Measurements from ENCODE around the gene LHX3. TPM values are rescaled to one million over a fixed set of nuclear protein-coding genes. Genes with fewer than 3 reads are reported as not detected.

Gene LHX3
- total and polyA plus RNA-seq, 2 of the 4 experiments (the other 2 are of a cell fraction): not detected

DNA sequence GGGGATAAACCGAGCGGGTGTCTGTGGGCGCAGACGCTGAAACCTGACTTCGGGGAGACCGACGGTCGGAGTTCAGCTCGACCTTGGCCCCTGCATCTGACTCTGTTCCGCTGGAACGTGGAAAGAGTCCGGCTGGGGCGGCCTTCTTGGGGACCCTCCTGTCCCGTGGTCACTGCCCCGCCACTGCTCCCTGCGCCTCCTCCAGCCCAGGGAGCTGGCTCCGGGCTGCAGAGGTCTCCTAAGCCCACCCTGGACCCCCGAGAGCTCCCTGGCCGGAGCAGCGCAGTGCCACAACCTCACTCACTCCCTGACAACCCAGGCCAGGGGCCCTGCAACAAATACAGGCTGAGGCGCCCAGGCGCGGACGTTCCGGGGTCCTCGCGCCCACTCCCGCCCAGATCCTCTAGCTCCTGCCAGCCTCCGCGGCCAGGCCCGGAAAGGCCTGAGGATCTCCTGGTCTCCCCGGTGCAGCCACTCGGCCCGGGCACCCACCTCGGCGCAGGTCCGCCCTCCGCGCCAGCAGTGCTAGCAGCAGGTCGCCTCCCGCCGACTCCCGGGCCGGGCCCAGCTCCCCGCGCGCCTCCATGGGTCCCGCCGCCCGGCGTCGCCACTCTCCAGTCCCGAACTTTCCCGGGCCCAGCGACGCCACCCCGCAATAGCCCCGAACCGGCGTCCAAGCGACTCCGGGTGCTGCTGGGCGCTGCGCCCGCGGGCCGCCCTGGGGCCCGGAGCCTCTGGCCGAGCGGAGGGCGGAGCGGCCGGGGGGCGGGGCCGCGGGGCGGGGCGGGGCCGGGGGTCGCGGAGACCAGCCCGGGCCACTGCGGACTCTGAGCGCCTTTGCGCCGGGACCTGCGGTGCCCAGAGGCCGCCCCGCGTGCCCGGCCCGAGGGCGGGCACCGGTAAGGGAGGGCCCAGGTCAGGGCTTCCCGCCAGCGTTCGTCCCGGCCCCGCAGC, 2.2 kb downstream of the LHX3 start:
- H3K4me2 ChIP-seq (ENCODE audit: low read depth, low read length): no peak overlapping the region
- no peak for ATAC-seq (ENCODE audit: low read depth)
- no peak overlapping the region for H4K91ac ChIP-seq (ENCODE audit: insufficient read depth, low read depth, low read length)
- WGBS, 2 experiments (ENCODE audit: extremely low coverage in 2 of 2, insufficient read length in 1 of 2): 21% methylated on average over 49 of the region's 99 CpGs; no CpG with 5 or more reads in 1 of the 2 experiments
- TF ChIP-seq, protein P1, sequence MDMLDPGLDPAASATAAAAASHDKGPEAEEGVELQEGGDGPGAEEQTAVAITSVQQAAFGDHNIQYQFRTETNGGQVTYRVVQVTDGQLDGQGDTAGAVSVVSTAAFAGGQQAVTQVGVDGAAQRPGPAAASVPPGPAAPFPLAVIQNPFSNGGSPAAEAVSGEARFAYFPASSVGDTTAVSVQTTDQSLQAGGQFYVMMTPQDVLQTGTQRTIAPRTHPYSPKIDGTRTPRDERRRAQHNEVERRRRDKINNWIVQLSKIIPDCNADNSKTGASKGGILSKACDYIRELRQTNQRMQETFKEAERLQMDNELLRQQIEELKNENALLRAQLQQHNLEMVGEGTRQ (IDR thresholded peaks at IDR 0.05; ENCODE audit: low read depth, low read length): no peak
- TF ChIP-seq, protein P2, sequence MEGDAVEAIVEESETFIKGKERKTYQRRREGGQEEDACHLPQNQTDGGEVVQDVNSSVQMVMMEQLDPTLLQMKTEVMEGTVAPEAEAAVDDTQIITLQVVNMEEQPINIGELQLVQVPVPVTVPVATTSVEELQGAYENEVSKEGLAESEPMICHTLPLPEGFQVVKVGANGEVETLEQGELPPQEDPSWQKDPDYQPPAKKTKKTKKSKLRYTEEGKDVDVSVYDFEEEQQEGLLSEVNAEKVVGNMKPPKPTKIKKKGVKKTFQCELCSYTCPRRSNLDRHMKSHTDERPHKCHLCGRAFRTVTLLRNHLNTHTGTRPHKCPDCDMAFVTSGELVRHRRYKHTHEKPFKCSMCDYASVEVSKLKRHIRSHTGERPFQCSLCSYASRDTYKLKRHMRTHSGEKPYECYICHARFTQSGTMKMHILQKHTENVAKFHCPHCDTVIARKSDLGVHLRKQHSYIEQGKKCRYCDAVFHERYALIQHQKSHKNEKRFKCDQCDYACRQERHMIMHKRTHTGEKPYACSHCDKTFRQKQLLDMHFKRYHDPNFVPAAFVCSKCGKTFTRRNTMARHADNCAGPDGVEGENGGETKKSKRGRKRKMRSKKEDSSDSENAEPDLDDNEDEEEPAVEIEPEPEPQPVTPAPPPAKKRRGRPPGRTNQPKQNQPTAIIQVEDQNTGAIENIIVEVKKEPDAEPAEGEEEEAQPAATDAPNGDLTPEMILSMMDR (conservative IDR thresholded peaks at IDR 0.05; ENCODE audit: low read depth, low read length): no peak
- TF ChIP-seq RAD21 (IDR thresholded peaks at IDR 0.05; ENCODE audit: low read length): no peak
- BruUV-seq (replicated peaks): no TSS peak
- no peak overlapping the region for H4K8ac ChIP-seq (ENCODE audit: low read depth in 2 of 2, low read length in 2 of 2)
- DNase-seq: no peak
- H3K18ac ChIP-seq (ENCODE audit: low read depth, low read length): no peak overlapping the region
- in situ Hi-C loops (cut with MboI; ENCODE audit: low sequenced_read_pairs): no loop called here
- no peak overlapping the region for H2BK15ac ChIP-seq (ENCODE audit: low read depth, low read length)
- no peak overlapping the region for H3K56ac ChIP-seq (ENCODE audit: extremely low read depth, insufficient read depth, low read length)
- H3K27ac ChIP-seq (ENCODE audit: insufficient read depth, low read length): no peak overlapping the region
- H3K9me1 ChIP-seq (ENCODE audit: insufficient read depth, low read length): no peaks in the 10 kb centered on the region
- no peaks in the 10 kb centered on the region for H3K36me3 ChIP-seq (ENCODE audit: control insufficient read depth, insufficient read depth, low read length)
- H3K9ac ChIP-seq (ENCODE audit: low read depth, low read length): no peak overlapping the region
- no peak overlapping the region for H3K4ac ChIP-seq (ENCODE audit: low read depth, low read length)
- H3K14ac ChIP-seq (replicated peaks; ENCODE audit: low read depth, low read length): no peak overlapping the region
- H2AK5ac ChIP-seq (ENCODE audit: low read depth, low read length): no peak overlapping the region
- H3K9me3 ChIP-seq (ENCODE audit: control insufficient read depth, insufficient read depth, low read length): no peaks in the 10 kb centered on the region
- H3K27me3 ChIP-seq (ENCODE audit: control insufficient read depth, insufficient read depth, low read length): peaks cover 62% of the 10 kb centered on the region
- H2BK5ac ChIP-seq (ENCODE audit: low read depth, low read length, poor library complexity, severe bottlenecking): no peak overlapping the region
- peaks cover 27% of the 10 kb centered on the region for H4K20me1 ChIP-seq (ENCODE audit: insufficient read depth, low read length)
- no peak overlapping the region for H2BK120ac ChIP-seq (ENCODE audit: low read depth, low read length)
- H2AFZ ChIP-seq (replicated peaks; ENCODE audit: low read length, poor library complexity): no peak overlapping the region
- no peak overlapping the region for H3K23ac ChIP-seq (ENCODE audit: low read depth, low read length)
- H3K79me1 ChIP-seq (ENCODE audit: low read depth in 1 of 2, low read length in 2 of 2): no peaks in the 10 kb centered on the region
- dilution Hi-C loops (cut with HindIII; ENCODE audit: low sequenced_read_pairs, unreplicated experiment): no loop called here
- no peak overlapping the region for H3K4me3 ChIP-seq (ENCODE audit: insufficient read depth, low read depth, low read length)
- no peak overlapping the region for H2BK20ac ChIP-seq (ENCODE audit: low read depth, low read length)
- intact Hi-C loops (cut with micrococcal nuclease): no loop called here
- POLR2A ChIA-PET (ENCODE audit: unreplicated experiment): no interaction called here
- no peak overlapping the region for H4K5ac ChIP-seq (ENCODE audit: low read depth, low read length)
- CTCF ChIA-PET: no interaction called here
- H3K4me1 ChIP-seq (ENCODE audit: control insufficient read depth, insufficient read depth, low read length): no peaks in the 10 kb centered on the region
- H2AK9ac ChIP-seq (replicated peaks; ENCODE audit: low read depth, low read length, poor library complexity): no peak overlapping the region

Measured in IMR-90 (cell line).